K562 (cell line): Measurements from ENCODE around the gene MESP1. TPM values are rescaled to one million over a fixed set of nuclear protein-coding genes. Genes with fewer than 3 reads are reported as not detected.

Experiments
- ATAC-seq: fragments of 200-7000 bp; cut with Tn5 transposase; 3 replicates; pipeline ENCODE4 v1.9.1; 2020; ENCODE audit warnings: moderate library complexity
- BruUV-seq: library from RNA; stranded (reverse); fragments of 400-500 nt; replicated peaks from 2 replicates; lab custom pipeline; 2021; lab: Mats Ljungman, UMichigan
- CTCF ChIA-PET: fragments of 300-600 bp; formaldehyde crosslinking; extraction: SDS; loops from one replicate; lab custom pipeline; 2021; ENCODE audit warnings: low intra/inter-chr PET ratio; lab: Yijun Ruan, JAX
- POLR2A ChIA-PET: fragments of 300-600, 350-650 bp; sonication (Branson Sonifier 250); formaldehyde crosslinking; extraction: SDS; loops from one replicate; lab custom pipeline; 2021; ENCODE audit warnings: antibody characterized with exemption, inconsistent platforms; lab: Yijun Ruan, JAX
- DNase-seq, 4 experiments: peaks; one replicate each; pipeline versions ENCODE4 v3.0.0 to v3.0.0-alpha.2; 2011 to 2018; ENCODE audit warnings: low spot score in 3 of 4, mixed read lengths in 3 of 4; ENCODE audit errors: extremely low read depth in 1 of 4
- FAIRE-seq: peaks from 2 replicates; lab custom pipeline; 2011; peaks lifted over from hg19 to GRCh38; lab: Jason Lieb, UNC
- H2AFZ ChIP-seq: 2 replicates; pipeline ENCODE4 v1.6.0; 2011; ENCODE audit warnings: low read depth, low read length, control low read depth, inconsistent platforms
- H3K27ac ChIP-seq: fragments of 200-600 bp; 3 replicates; pipeline ENCODE4 v1.8.0; 2011; ENCODE audit warnings: low read depth, mild to moderate bottlenecking, control low read depth, inconsistent platforms, low read length, moderate library complexity, mixed read lengths; ENCODE audit errors: extremely low read depth
- H3K27me3 ChIP-seq, 2 experiments: fragments of 300-600 bp in 1 of 2; 2 replicates in 1 of 2; 3 replicates in 1 of 2; pipeline versions ENCODE4 v1.6.0 to v1.8.0; 2011; ENCODE audit warnings: inconsistent platforms in 2 of 2, low read length in 2 of 2, mild to moderate bottlenecking in 1 of 2, mixed read lengths in 1 of 2, moderate library complexity in 1 of 2; ENCODE audit not compliant: control insufficient read depth in 2 of 2, insufficient read depth in 2 of 2
- H3K36me3 ChIP-seq: fragments of 300-600 bp; 3 replicates; pipeline ENCODE4 v1.8.0; 2011; ENCODE audit warnings: mild to moderate bottlenecking, low read length, inconsistent platforms; ENCODE audit not compliant: control insufficient read depth, insufficient read depth
- H3K4me1 ChIP-seq, 2 experiments: fragments of 200-600 bp in 1 of 2; replicated peaks in 1 of 2; 2 replicates in 1 of 2; 3 replicates in 1 of 2; pipeline versions ENCODE4 v1.5.1 to v1.8.0; 2011; ENCODE audit warnings: inconsistent platforms in 2 of 2, low read length in 2 of 2, mild to moderate bottlenecking in 1 of 2, mixed read lengths in 1 of 2, moderate library complexity in 1 of 2; ENCODE audit not compliant: control insufficient read depth in 2 of 2, insufficient read depth in 2 of 2
- H3K4me2 ChIP-seq: 2 replicates; pipeline ENCODE4 v1.6.1; 2011; ENCODE audit warnings: low read length, control low read depth, inconsistent platforms, mixed read lengths; ENCODE audit not compliant: insufficient read depth
- H3K4me3 ChIP-seq: fragments of 200-600 bp; sonication (generic), shearing (Covaris generic); 2 replicates; pipeline ENCODE4 v1.5.1; 2016; ENCODE audit warnings: control low read depth, inconsistent platforms
- H3K79me2 ChIP-seq: fragments of 200-600 bp; 3 replicates; pipeline ENCODE4 v1.8.0; 2011; ENCODE audit warnings: low read length, inconsistent platforms; ENCODE audit not compliant: control insufficient read depth, insufficient read depth
- H3K9ac ChIP-seq, 2 experiments: 2 replicates each; pipeline versions ENCODE4 v1.6.0 to v1.6.1; 2011; ENCODE audit warnings: low read depth in 2 of 2, low read length in 2 of 2, control low read depth in 1 of 2, inconsistent platforms in 1 of 2, mild to moderate bottlenecking in 1 of 2, mixed read lengths in 1 of 2; ENCODE audit not compliant: insufficient read depth in 1 of 2
- H3K9me1 ChIP-seq: one replicate; pipeline ENCODE4 v1.6.0; 2011; ENCODE audit warnings: inconsistent platforms, mild to moderate bottlenecking, low read length, moderate library complexity; ENCODE audit not compliant: control insufficient read depth, insufficient read depth
- H3K9me3 ChIP-seq: replicated peaks from 2 replicates; pipeline ENCODE4 v1.5.1; 2011; ENCODE audit warnings: low read depth, low read length, inconsistent platforms; ENCODE audit not compliant: control insufficient read depth, insufficient read depth
- H4K20me1 ChIP-seq: replicated peaks from 2 replicates; pipeline ENCODE4 v1.6.1; 2011; ENCODE audit warnings: low read length, inconsistent platforms, mixed read lengths; ENCODE audit not compliant: control insufficient read depth, insufficient read depth
- ATF3 ChIP-seq, 2 experiments: fragments of 450-650 bp in 1 of 2; sonication (generic) in 1 of 2; formaldehyde crosslinking in 1 of 2; IDR thresholded peaks in 1 of 2; conservative IDR thresholded peaks in 1 of 2; 2 replicates each; pipeline versions ENCODE4 v1.6.1 to v1.8.1; 2016 to 2023; ENCODE audit warnings: mild to moderate bottlenecking in 2 of 2, moderate library complexity in 2 of 2, inconsistent platforms in 1 of 2, missing genetic modification reagents in 1 of 2
- CCAR2 ChIP-seq: fragments of 200-400 bp; formaldehyde crosslinking; IDR thresholded peaks from 2 replicates; pipeline ENCODE4 v1.6.1; 2017; ENCODE audit warnings: mild to moderate bottlenecking, low read depth, low read length
- CGGBP1 ChIP-seq: fragments of 250-450 bp; sonication (Bioruptor Pico); IDR thresholded peaks from 2 replicates; pipeline ENCODE4 v1.9.0; 2021; ENCODE audit warnings: mild to moderate bottlenecking
- COPS2 ChIP-seq: fragments of 450-650 bp; conservative IDR thresholded peaks from 2 replicates; pipeline ENCODE4 v1.6.1; 2016; ENCODE audit warnings: mild to moderate bottlenecking, moderate library complexity
- DNMT1 ChIP-seq: fragments of 450-650 bp; IDR thresholded peaks from 2 replicates; pipeline ENCODE4 v1.6.1; 2016; ENCODE audit warnings: antibody characterized with exemption, mild to moderate bottlenecking
- HINFP ChIP-seq: fragments of 450-650 bp; conservative IDR thresholded peaks from 2 replicates; pipeline ENCODE4 v1.6.1; 2016; ENCODE audit warnings: missing genetic modification characterization, low read depth, mild to moderate bottlenecking, control low read depth, missing compliant biosample characterization
- JUN ChIP-seq, 2 experiments: sonication (generic) in 1 of 2; formaldehyde crosslinking in 1 of 2; IDR thresholded peaks; 2 replicates each; pipeline versions ENCODE4 v1.6.1 to v1.8.0; 2012 to 2022; ENCODE audit warnings: borderline replicate concordance in 2 of 2, mild to moderate bottlenecking in 2 of 2, improper control_type of control experiment in 1 of 2, low read depth in 1 of 2, low read length in 1 of 2, missing genetic modification reagents in 1 of 2
- KHSRP ChIP-seq: fragments of 450-650 bp; IDR thresholded peaks from 2 replicates; pipeline ENCODE4 v1.6.1; 2017
- KLF13 ChIP-seq: fragments of 450-650 bp; IDR thresholded peaks from 2 replicates; pipeline ENCODE4 v1.6.1; 2016; ENCODE audit warnings: missing genetic modification characterization, low read depth, mild to moderate bottlenecking, missing compliant biosample characterization, moderate library complexity, borderline replicate concordance
- MAFF ChIP-seq: IDR thresholded peaks from 2 replicates; pipeline ENCODE4 v1.6.1; 2012; ENCODE audit warnings: low read length, improper control_type of control experiment
- MECOM ChIP-seq: fragments of 250-450 bp; sonication (Bioruptor Pico); IDR thresholded peaks from 2 replicates; pipeline ENCODE4 v1.8.0; 2022; ENCODE audit warnings: inconsistent platforms
- NUFIP1 ChIP-seq: fragments of 450-650 bp; IDR thresholded peaks from 2 replicates; pipeline ENCODE4 v1.6.1; 2018; ENCODE audit not compliant: partially characterized antibody
- RBM14 ChIP-seq: fragments of 200-400 bp; formaldehyde crosslinking; IDR thresholded peaks from 2 replicates; pipeline ENCODE4 v1.6.1; 2018; ENCODE audit warnings: low read depth, mild to moderate bottlenecking, low read length, moderate library complexity, borderline replicate concordance; ENCODE audit not compliant: insufficient read depth
- SRSF3 ChIP-seq: fragments of 200-400 bp; formaldehyde crosslinking; IDR thresholded peaks from 2 replicates; pipeline ENCODE4 v1.6.1; 2016; ENCODE audit warnings: mild to moderate bottlenecking, low read length, moderate library complexity; ENCODE audit not compliant: insufficient read depth
- TEAD2 ChIP-seq: fragments of 450-650 bp; IDR thresholded peaks from 2 replicates; pipeline ENCODE4 v1.6.1; 2016; ENCODE audit warnings: missing genetic modification characterization, control low read depth, missing compliant biosample characterization
- ZNF174 ChIP-seq: fragments of 250-450 bp; sonication (Bioruptor Pico); IDR thresholded peaks from 2 replicates; pipeline ENCODE4 v1.4.0; 2020; ENCODE audit warnings: mild to moderate bottlenecking
- ZSCAN32 ChIP-seq: fragments of 450-650 bp; formaldehyde crosslinking; IDR thresholded peaks from 2 replicates; pipeline ENCODE4 v1.4.0; 2020; ENCODE audit warnings: mild to moderate bottlenecking, moderate library complexity
- WGBS: fragments of 100-300 bp; shearing (Covaris generic); methylation state at CpG from one replicate; pipeline ENCODE4 v1.1.6; 2016; ENCODE audit warnings: low coverage, mixed read lengths; ENCODE audit not compliant: insufficient coverage; ENCODE audit errors: missing lambda C conversion rate; 5-methylcytosine and 5-hydroxymethylcytosine counted together
- in situ Hi-C: fragments of 300-500 bp; cut with MboI; formaldehyde crosslinking; loops from 4 replicates; pipeline ENCODE4 v1.15.0; 2018; ENCODE audit warnings: inconsistent platforms, mixed read lengths
- intact Hi-C: fragments of 100-400 bp; cut with micrococcal nuclease; formaldehyde crosslinking; loops from 2 replicates; pipeline ENCODE4 v1.14.2; 2022
- polyA plus RNA-seq, 8 experiments: library from polyadenylated mRNA; depleted of rRNA in 4 of 8; stranded (reverse) in 5 of 8; unstranded in 3 of 8; fragments of >200 nt; fragmentation: Nextera tagmentation in 2 of 8; fragmentation: Illumina TruSeq in 1 of 8; extraction: Ambion mirVana in 2 of 8; extraction: Trizol in 1 of 8; gene quantifications; 2 replicates each; pipeline versions ENCODE4 v1.2.1 to v1.2.3, GENCODE V29; 2011 to 2014; ENCODE audit warnings: inconsistent platforms in 1 of 8, missing spikeins in 1 of 8
- total RNA-seq, 7 experiments: library from RNA; depleted of rRNA in 6 of 7; stranded (reverse); fragments of >200 nt in 6 of 7; fragmentation: Illumina TruSeq in 2 of 7; extraction: Trizol in 2 of 7; gene quantifications; 2 replicates each; pipeline versions ENCODE4 v1.2.1 to v1.2.3, GENCODE V29; 2011 to 2021; ENCODE audit warnings: low replicate concordance in 1 of 7
- TF ChIP-seq, protein P1 (sequence below): sonication (generic); formaldehyde crosslinking; IDR thresholded peaks from 2 replicates; pipeline ENCODE4 v1.8.1; 2023; ENCODE audit warnings: mild to moderate bottlenecking, missing genetic modification reagents

Gene MESP1
- total and polyA plus RNA-seq, 9 of the 15 experiments (the other 6 are each of a cell fraction or from before 2014, with no cell fraction given) = 0.14 to 1.1 (median 0.36) TPM; not detected in 4

DNA sequence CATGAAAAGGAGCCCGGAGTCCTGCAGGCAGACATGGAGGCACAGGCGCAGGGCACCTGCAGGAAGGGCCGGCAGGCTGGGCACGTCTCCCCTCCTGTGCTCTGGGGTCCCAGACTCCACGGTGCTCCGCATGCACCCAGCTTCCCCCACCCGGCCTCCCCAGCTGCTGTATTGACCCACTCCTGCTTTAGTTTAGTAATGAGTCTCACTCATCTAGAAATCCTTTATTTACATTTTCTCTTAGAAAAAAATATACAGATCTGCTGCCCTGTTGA, 33.6 kb upstream of the MESP1 start:
- Histone ChIP-seq H3K9ac (no peak overlapping the region), H2AFZ (no peak overlapping the region), H3K9me3 (no peaks in the 10 kb centered on the region; the same call in 1 of the 2 replicates), H4K20me1 (no peaks in the 10 kb centered on the region), H3K4me1 (peaks cover 35 to 37% of the 10 kb centered on the region in 2 experiments), H3K27ac (no peak overlapping the region), H3K79me2 (no peaks in the 10 kb centered on the region), H3K27me3 (no peaks in the 10 kb centered on the region), H3K4me3 (no peak overlapping the region), H3K4me2 (no peak overlapping the region), H3K36me3 (no peaks in the 10 kb centered on the region), H3K9me1 (no peaks in the 10 kb centered on the region)
- intact Hi-C loops (no loop called here), in situ Hi-C loops (loop anchor here (10.0 kb wide), 1 partner anchor 450 kb away; the partner anchor contains the start of genes CIB1 and GDPGP1)
- DNase-seq = no peak
- ATAC-seq = no peak
- no peak for FAIRE-seq
- WGBS = 85% methylated on average over 7 of the region's 7 CpGs
- TF ChIP-seq TEAD2 (tag) = no peak
- TF ChIP-seq CGGBP1 = no peak
- no peak for TF ChIP-seq RBM14
- no peak for TF ChIP-seq COPS2
- no peak for TF ChIP-seq HINFP (tag)
- no peak for TF ChIP-seq KLF13
- no peak for TF ChIP-seq SRSF3
- TF ChIP-seq MAFF = no peak
- no peak for TF ChIP-seq NUFIP1
- no peak for TF ChIP-seq JUN (IDR thresholded peaks at IDR 0.05; ENCODE audit: borderline replicate concordance, low read depth, low read length)
- no peak for TF ChIP-seq JUN (CRISPR knock-in tag; IDR thresholded peaks at IDR 0.05; ENCODE audit: borderline replicate concordance)
- no peak for TF ChIP-seq MECOM (CRISPR knock-in tag)
- no peak for TF ChIP-seq DNMT1
- no peak for TF ChIP-seq ZNF174
- TF ChIP-seq KHSRP = no peak
- TF ChIP-seq, protein P1, sequence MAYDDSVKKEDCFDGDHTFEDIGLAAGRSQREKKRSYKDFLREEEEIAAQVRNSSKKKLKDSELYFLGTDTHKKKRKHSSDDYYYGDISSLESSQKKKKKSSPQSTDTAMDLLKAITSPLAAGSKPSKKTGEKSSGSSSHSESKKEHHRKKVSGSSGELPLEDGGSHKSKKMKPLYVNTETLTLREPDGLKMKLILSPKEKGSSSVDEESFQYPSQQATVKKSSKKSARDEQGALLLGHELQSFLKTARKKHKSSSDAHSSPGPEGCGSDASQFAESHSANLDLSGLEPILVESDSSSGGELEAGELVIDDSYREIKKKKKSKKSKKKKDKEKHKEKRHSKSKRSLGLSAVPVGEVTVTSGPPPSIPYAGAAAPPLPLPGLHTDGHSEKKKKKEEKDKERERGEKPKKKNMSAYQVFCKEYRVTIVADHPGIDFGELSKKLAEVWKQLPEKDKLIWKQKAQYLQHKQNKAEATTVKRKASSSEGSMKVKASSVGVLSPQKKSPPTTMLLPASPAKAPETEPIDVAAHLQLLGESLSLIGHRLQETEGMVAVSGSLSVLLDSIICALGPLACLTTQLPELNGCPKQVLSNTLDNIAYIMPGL = no peak
- no peak for TF ChIP-seq CCAR2
- no peak for TF ChIP-seq ATF3 (IDR thresholded peaks at IDR 0.05)
- TF ChIP-seq ATF3 (CRISPR knock-in tag; conservative IDR thresholded peaks at IDR 0.05) = no peak
- no peak for TF ChIP-seq ZSCAN32 (CRISPR knock-in tag)
- POLR2A ChIA-PET = interaction anchor here (0.6 to 1.4 kb wide), 2 partner anchors 22 to 109 kb away, joined by 4 read pairs; partner anchors contain the start of gene AP3S2
- CTCF ChIA-PET = no interaction called here
- no TSS peak for BruUV-seq
